HG02588 (cell line): Measurements from ENCODE around the gene PCDHA9.
"Not testable (repeated sequence)": the region's sequence is repeated elsewhere in the genome, so short reads cannot be mapped to it uniquely, and the experiment has no call there.

Experiments
- ATAC-seq: cut with Tn5 transposase; IDR thresholded peaks from one replicate; pipeline ENCODE4 v1.9.1; 2021; ENCODE audit warnings: mild to moderate bottlenecking, moderate library complexity; ENCODE audit not compliant: unreplicated experiment

The PCDHA9 gene

DNA sequence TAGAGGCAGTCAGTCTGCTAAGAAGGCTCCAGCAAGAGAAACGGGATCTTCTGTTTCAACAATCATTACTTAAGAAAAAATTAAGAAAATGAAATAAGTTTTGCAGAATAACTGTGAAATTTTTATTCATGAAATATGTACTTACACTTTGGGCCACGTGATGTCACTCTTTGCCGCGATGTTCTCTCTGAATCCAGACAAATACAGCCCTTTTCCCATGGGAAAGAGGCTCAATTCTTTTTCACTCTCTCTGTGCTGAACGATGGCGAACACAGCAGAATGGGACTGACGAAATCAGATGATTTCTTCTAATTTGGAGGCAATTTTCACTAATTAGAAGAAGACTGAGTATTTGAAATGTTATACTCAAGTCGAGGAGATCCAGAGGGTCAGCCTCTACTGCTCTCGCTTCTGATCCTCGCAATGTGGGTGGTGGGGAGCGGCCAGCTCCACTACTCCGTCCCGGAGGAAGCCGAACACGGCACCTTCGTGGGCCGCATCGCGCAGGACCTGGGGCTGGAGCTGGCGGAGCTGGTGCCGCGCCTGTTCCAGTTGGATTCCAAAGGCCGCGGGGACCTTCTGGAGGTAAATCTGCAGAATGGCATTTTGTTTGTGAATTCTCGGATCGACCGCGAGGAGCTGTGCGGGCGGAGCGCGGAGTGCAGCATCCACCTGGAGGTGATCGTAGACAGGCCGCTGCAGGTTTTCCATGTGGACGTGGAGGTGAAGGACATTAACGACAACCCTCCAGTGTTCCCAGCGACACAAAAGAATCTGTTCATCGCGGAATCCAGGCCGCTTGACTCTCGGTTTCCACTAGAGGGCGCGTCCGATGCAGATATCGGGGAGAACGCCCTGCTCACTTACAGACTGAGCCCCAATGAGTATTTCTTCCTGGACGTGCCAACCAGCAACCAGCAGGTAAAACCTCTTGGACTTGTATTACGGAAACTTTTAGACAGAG, at the start of gene PCDHA9:
TSS of gene PCDHA9 (plus strand) at position 244 of the 964 bp plus-strand sequence. CDS start at position 358, 114 bp downstream.
- ATAC-seq: not testable (repeated sequence)

DNA sequence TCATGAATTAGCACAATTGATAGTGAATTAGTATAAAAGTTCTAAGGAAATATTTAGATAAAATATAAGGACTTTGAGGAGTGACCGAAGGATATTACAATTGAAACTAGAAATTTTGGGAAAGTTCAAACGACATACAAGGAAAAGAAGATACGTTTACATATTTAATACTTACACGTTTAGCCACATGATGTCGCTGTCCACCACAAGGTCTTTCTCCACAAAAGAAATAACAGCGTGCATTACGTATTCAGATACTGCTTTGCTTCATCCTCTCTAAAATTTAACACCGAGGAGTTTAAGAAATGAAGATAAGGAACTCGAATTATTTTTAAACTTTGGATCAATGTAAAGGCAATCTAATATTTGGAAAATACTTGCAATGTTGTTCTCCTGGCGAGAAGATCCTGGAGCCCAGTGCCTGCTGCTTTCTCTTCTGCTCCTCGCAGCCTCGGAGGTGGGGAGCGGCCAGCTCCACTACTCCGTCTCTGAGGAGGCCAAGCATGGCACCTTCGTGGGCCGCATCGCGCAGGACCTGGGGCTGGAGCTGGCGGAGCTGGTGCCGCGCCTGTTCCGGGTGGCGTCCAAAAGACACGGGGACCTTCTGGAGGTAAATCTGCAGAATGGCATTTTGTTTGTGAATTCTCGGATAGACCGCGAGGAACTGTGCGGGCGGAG, 47.2 kb upstream of the PCDHA9 start, which contains the start of gene PCDHA3:
TSS of gene PCDHA3 (plus strand) at position 242 of the 678 bp plus-strand sequence.
- ATAC-seq: no peak

DNA sequence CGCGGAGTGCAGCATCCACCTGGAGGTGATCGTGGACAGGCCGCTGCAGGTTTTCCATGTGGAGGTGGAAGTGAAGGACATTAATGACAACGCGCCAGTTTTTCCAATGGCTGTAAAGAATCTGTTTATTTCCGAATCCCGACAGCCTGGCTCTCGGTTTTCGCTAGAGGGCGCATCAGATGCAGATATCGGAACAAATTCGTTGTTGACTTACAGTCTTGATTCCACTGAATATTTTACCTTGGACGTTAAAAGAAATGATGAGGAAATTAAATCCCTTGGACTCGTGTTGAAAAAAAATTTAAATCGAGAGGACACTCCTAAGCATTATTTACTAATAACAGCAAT, 46.7 kb upstream of the PCDHA9 start:
- ATAC-seq: no peak

DNA sequence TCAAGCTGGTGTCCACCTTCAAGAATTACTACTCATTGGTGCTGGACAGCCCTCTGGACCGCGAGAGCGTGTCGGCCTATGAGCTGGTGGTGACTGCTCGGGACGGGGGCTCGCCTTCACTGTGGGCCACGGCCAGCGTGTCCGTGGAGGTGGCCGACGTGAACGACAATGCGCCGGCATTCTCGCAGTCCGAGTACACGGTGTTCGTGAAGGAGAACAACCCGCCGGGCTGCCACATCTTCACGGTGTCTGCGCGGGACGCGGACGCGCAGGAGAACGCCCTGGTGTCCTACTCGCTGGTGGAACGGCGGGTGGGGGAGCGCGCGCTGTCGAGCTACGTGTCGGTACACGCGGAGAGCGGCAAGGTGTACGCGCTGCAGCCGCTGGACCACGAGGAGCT, 45.8 kb upstream of the PCDHA9 start:
- not testable (repeated sequence) for ATAC-seq

DNA sequence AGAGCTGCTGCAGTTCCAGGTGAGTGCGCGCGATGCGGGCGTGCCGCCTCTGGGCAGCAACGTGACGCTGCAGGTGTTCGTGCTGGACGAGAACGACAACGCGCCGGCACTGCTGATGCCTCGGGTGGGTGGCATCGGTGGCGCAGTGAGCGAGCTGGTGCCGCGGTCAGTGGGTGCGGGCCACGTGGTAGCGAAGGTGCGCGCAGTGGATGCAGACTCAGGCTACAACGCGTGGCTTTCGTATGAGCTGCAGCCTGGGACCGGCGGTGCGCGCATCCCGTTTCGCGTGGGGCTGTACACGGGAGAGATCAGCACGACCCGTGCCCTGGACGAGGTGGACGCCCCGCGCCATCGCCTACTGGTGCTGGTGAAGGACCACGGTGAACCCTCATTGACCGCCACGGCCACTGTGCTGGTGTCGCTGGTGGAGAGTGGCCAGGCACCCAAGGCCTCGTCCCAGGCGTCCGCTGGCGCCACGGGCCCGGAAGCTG, 45.4 kb upstream of the PCDHA9 start:
- no peak for ATAC-seq

GRCh38 chr5:140806834-140807775, 41.1 kb upstream of the PCDHA9 start, which contains the start of gene PCDHA4:
TSS of gene PCDHA4 (plus strand) at chr5:140807068.
- ATAC-seq: no peak

DNA sequence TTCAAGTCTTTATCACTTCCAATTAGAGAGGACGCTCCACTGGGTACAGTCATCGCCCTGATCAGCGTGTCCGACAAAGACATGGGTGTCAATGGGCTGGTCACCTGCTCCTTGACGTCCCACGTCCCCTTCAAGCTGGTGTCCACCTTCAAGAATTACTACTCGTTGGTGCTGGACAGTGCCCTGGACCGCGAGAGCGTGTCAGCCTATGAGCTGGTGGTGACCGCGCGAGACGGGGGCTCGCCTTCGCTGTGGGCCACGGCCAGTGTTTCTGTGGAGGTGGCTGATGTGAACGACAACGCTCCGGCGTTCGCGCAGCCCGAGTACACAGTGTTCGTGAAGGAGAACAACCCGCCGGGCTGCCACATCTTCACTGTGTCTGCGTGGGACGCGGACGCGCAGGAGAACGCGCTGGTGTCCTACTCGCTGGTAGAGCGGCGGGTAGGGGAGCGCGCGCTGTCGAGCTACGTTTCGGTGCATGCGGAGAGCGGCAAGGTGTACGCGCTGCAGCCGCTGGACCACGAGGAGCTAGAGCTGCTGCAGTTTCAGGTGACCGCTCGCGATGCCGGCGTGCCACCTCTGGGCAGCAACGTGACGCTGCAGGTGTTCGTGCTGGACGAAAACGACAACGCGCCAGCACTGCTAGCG, 39.8 kb upstream of the PCDHA9 start:
- not testable (repeated sequence) for ATAC-seq

GRCh38 chr5:140808889-140809291, 39.3 kb upstream of the PCDHA9 start:
- no peak for ATAC-seq

- ATAC-seq: no peak
Measured at GRCh38 chr5:140821375-140822280, 26.6 kb upstream of the PCDHA9 start, which contains the start of gene PCDHA5. TSS of gene PCDHA5 (plus strand) at chr5:140821613.

GRCh38 chr5:140822281-140822629, 25.9 kb upstream of the PCDHA9 start:
- ATAC-seq: no peak

DNA sequence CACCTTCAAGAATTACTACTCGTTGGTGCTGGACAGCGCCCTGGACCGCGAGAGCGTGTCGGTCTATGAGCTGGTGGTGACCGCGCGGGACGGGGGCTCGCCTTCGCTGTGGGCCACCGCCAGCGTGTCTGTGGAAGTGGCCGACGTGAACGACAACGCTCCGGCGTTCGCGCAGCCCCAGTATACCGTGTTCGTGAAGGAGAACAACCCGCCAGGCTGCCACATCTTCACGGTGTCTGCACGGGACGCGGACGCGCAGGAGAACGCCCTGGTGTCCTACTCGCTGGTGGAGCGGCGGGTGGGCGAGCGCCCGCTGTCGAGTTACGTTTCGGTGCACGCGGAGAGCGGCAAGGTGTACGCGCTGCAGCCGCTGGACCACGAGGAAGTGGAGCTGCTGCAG, 25.2 kb upstream of the PCDHA9 start:
- ATAC-seq: not testable (repeated sequence)

- no peak for ATAC-seq
Measured at GRCh38 chr5:140823475-140823874, 24.7 kb upstream of the PCDHA9 start.

DNA sequence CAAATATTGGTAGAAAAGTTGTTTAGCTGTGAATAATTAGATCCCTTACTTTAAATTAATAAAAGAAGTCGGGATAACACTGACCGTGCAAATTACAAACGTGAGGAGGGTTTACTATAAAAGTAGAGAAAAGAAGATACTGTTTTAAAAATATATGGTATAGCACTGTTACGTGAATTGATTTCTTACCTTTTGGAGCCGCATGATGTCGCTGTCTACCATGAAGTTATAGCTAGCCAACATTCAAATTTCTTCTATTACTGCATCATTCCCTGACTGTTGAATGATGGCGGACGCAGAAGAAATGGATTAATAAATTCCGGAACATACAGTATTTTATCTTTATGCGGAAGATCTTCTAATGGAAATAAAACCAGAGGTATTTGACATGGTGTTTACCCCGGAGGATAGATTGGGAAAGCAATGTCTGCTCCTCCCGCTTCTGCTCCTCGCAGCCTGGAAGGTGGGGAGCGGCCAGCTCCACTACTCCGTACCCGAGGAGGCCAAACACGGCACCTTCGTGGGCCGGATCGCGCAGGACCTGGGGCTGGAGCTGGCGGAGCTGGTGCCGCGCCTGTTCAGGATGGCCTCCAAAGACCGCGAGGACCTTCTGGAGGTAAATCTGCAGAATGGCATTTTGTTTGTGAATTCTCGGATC, 20.3 kb upstream of the PCDHA9 start, which contains the start of gene PCDHA6:
TSS of gene PCDHA6 (plus strand) at position 257 of the 658 bp plus-strand sequence. CDS start at position 389, 132 bp downstream.
- no peak for ATAC-seq

DNA sequence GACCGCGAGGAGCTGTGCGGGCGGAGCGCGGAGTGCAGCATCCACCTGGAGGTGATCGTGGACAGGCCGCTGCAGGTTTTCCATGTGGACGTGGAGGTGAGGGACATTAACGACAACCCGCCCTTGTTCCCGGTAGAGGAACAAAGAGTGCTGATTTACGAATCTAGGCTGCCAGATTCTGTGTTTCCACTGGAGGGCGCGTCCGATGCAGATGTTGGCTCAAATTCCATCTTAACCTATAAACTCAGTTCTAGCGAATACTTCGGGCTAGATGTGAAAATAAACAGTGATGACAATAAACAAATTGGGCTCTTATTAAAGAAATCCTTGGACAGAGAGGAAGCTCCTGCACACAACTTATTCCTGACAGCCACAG, 19.8 kb upstream of the PCDHA9 start:
- no peak for ATAC-seq

- not testable (repeated sequence) for ATAC-seq
Measured at GRCh38 chr5:140829511-140830501, 18.4 kb upstream of the PCDHA9 start.

GRCh38 chr5:140833993-140834392, 14.2 kb upstream of the PCDHA9 start, which contains the start of gene PCDHA7:
TSS of gene PCDHA7 (plus strand) at chr5:140834269. CDS start at chr5:140834384, 115 bp downstream.
- ATAC-seq: no peak

DNA sequence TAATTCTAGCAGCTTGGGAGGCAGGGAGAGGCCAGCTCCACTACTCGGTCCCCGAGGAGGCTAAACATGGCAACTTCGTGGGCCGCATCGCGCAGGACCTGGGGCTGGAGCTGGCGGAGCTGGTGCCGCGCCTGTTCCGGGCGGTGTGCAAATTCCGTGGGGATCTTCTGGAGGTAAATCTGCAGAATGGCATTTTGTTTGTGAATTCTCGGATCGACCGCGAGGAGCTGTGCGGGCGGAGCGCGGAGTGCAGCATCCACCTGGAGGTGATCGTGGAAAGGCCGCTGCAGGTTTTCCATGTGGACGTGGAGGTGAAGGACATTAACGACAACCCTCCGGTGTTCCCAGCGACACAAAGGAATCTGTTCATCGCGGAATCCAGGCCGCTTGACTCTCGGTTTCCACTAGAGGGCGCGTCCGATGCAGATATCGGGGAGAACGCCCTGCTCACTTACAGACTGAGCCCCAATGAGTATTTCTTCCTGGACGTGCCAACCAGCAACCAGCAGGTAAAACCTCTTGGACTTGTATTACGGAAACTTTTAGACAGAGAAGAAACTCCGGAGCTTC, 13.7 kb upstream of the PCDHA9 start:
- ATAC-seq: not testable (repeated sequence)
